Fibroblast of pulmonary artery (primary cell): ENCODE data around the gene IFIT3.

Experiments used
- DNase-seq: peaks from one replicate; pipeline ENCODE4 v3.0.0-alpha.2; 2010; ENCODE audit warnings: low read depth
- H3K4me3 ChIP-seq: replicated peaks from 2 replicates; pipeline ENCODE4 v1.5.1; 2011; ENCODE audit warnings: low read depth, mild to moderate bottlenecking, control low read depth, low read length, moderate library complexity
- CTCF ChIP-seq: IDR thresholded peaks from 2 replicates; pipeline ENCODE4 v1.5.1; 2011; ENCODE audit warnings: mild to moderate bottlenecking, control low read depth, low read length, inconsistent platforms; ENCODE audit errors: missing control alignments

IFIT3 gene

GRCh38 chr10:89351780-89352597 is 24.2 kb downstream of the IFIT3 start:
- no peak for TF ChIP-seq CTCF
- DNase-seq, result peak; percentile 95
- no peak overlapping the region for H3K4me3 ChIP-seq

- TF ChIP-seq CTCF, result no peak
- H3K4me3 ChIP-seq, result no peak overlapping the region
- DNase-seq, result no peak
Measured at GRCh38 chr10:89352802-89353201, 25.0 kb downstream of the IFIT3 start.

GRCh38 chr10:89355394-89355931 is 27.7 kb downstream of the IFIT3 start:
- H3K4me3 ChIP-seq, result no peak overlapping the region
- no peak for TF ChIP-seq CTCF
- DNase-seq, result no peak

- TF ChIP-seq CTCF, result no peak
- DNase-seq, result no peak
- no peak overlapping the region for H3K4me3 ChIP-seq
Measured at GRCh38 chr10:89357096-89357495, 29.3 kb downstream of the IFIT3 start.

- no peak overlapping the region for H3K4me3 ChIP-seq
- DNase-seq, result no peak
- TF ChIP-seq CTCF, result no peak
Measured at GRCh38 chr10:89357975-89358374, 30.2 kb downstream of the IFIT3 start.

GRCh38 chr10:89360157-89360556 is 32.4 kb downstream of the IFIT3 start:
- DNase-seq, result no peak
- no peak for TF ChIP-seq CTCF
- H3K4me3 ChIP-seq, result no peak overlapping the region

- no peak overlapping the region for H3K4me3 ChIP-seq
- TF ChIP-seq CTCF, result no peak
Measured at GRCh38 chr10:89362929-89363328, 35.1 kb downstream of the IFIT3 start.

More at GRCh38 chr10:89362929-89363328, 35.1 kb downstream of the IFIT3 start:
- no peak for DNase-seq
